Tibial artery (tissue), 4 donors: ENCODE measurements around the gene DLX3.

Source experiments
- DNase-seq, 2 donors: peaks; one replicate each; pipeline ENCODE4 v3.0.0-alpha.2; 2019
- H3K27ac ChIP-seq, 2 donors: fragments of 200-600 bp; sonication (generic) in 1 of 2; 1 replicate in 1 of 2; 2 replicates in 1 of 2; pipeline ENCODE4 v1.5.1; 2018 to 2019; ENCODE audit warnings: mild to moderate bottlenecking in 1 of 2
- H3K27me3 ChIP-seq, 2 donors: fragments of 200-600 bp; sonication (generic) in 1 of 2; one replicate each; pipeline versions ENCODE4 v1.5.1 to v1.6.0; 2016 to 2019
- H3K36me3 ChIP-seq, 3 donors: fragments of 200-600 bp; sonication (generic) in 2 of 3; one replicate each; pipeline ENCODE4 v1.5.1; 2016 to 2019; ENCODE audit warnings: mild to moderate bottlenecking in 2 of 3
- H3K4me1 ChIP-seq, 4 donors: fragments of 200-600 bp; sonication (generic) in 2 of 4; 1 replicate in 3 of 4; 2 replicates in 1 of 4; pipeline ENCODE4 v1.5.1; 2016 to 2019
- H3K4me3 ChIP-seq, 2 donors: fragments of 200-600 bp; sonication (generic) in 1 of 2; 1 replicate in 1 of 2; 2 replicates in 1 of 2; pipeline ENCODE4 v1.5.1; 2018 to 2019; ENCODE audit warnings: mild to moderate bottlenecking in 2 of 2
- H3K9me3 ChIP-seq, 3 donors: fragments of 200-600 bp; sonication (generic) in 1 of 3; one replicate each; pipeline ENCODE4 v1.5.1; 2016 to 2019
- intact Hi-C: fragments of 100-400 bp; cut with DNase I; formaldehyde crosslinking; loops from one replicate; pipeline ENCODE4 v1.15.0; 2023; ENCODE audit warnings: low total_unique reads
- TF ChIP-seq, protein P1 (sequence below), 2 experiments: fragments of 200-600 bp in 1 of 2; fragments of 450-650 bp in 1 of 2; IDR thresholded peaks; one replicate each; pipeline ENCODE4 v1.5.1; 2017 to 2019; ENCODE audit warnings: antibody characterized with exemption in 2 of 2, mild to moderate bottlenecking in 1 of 2, moderate library complexity in 1 of 2

The DLX3 gene

DNA sequence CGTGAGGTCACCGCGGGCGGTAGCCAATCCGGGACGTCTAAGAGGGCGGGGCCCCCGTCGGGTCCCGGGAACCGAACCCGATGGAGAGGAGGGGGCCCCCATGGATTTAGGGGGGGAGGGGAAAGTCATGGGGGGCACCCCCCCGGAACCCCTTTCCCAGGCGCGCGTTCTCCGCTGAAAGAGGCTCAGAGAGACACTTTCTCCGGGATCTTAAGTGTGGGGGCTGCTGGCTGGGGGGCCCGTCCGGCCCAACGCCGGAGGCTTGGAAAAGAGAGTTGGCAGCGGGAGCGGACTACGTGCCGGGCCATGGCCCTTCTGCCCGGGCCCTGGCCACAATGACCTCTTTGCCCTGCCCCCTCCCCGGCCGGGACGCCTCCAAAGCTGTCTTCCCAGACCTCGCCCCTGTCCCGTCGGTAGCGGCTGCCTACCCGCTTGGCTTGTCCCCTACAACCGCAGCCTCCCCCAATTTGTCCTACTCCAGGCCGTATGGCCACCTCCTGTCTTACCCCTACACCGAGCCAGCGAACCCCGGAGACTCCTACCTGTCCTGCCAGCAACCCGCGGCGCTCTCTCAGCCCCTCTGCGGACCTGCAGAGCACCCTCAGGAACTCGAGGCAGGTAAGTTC, 25.8 kb downstream of the DLX3 start, which contains the start of gene DLX4:
Gene DLX4 (plus strand): TSS at position 57 of the 626 bp plus-strand sequence. CDS start 279 bp downstream, at position 336.
- intact Hi-C loops = no loop called here
- Histone ChIP-seq H3K27me3 (peaks cover 18 to 100% of the 10 kb centered on the region in 2 donors), H3K27ac (no peak within 1 kb of the TSS), H3K9me3 (no peaks in the 10 kb centered on the region), H3K4me1 (peaks cover 0 to 58% (median 36%) of the 10 kb centered on the region in 4 donors), H3K4me3 (peak within 1 kb of the TSS; percentile 28 to 50), H3K36me3 (no peaks in the 10 kb centered on the region)
- TF ChIP-seq, protein P1, sequence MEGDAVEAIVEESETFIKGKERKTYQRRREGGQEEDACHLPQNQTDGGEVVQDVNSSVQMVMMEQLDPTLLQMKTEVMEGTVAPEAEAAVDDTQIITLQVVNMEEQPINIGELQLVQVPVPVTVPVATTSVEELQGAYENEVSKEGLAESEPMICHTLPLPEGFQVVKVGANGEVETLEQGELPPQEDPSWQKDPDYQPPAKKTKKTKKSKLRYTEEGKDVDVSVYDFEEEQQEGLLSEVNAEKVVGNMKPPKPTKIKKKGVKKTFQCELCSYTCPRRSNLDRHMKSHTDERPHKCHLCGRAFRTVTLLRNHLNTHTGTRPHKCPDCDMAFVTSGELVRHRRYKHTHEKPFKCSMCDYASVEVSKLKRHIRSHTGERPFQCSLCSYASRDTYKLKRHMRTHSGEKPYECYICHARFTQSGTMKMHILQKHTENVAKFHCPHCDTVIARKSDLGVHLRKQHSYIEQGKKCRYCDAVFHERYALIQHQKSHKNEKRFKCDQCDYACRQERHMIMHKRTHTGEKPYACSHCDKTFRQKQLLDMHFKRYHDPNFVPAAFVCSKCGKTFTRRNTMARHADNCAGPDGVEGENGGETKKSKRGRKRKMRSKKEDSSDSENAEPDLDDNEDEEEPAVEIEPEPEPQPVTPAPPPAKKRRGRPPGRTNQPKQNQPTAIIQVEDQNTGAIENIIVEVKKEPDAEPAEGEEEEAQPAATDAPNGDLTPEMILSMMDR (IDR thresholded peaks at IDR 0.05) = no peak
- no peak for DNase-seq

DNA sequence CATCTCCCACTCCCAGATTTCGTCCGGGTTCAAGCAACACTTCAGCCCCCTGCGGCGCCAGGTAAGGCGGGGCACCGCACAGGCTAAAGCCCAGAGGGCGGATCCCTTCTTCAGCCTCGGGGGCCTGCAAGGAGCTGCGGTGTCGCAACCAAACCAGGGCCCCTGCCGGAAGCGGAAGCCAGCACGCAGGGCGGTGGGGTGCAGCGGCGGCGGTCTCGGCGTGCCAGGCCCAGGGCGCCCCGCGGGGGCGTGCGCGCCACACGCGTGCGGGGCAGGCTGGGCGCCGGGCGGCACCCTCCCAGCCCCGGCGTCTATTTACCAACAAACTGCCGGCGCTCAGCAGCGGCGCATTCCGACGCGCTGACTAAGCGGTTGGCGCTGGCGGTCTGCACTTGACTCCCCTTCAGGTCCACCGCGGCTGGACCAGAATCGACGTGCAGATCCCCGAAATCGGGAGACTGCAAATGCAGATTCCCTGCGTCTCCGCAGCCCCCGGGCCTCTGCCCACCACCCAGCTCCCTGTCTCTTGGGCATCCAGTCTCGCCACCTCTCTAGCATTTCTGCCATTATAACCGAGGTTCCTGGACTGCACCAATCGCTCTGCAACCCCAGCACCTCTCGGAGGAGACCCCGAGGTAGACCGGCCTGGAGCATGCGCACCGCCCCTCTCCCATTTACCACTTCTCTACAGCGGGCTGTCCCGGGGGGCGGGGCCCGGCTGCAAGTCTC, 26.5 kb downstream of the DLX3 start:
- Histone ChIP-seq H3K27ac (no peak overlapping the region), H3K27me3 (peaks cover 21 to 100% of the 10 kb centered on the region in 2 donors)
- TF ChIP-seq, protein P1 (IDR thresholded peaks at IDR 0.05) = no peak

DNA sequence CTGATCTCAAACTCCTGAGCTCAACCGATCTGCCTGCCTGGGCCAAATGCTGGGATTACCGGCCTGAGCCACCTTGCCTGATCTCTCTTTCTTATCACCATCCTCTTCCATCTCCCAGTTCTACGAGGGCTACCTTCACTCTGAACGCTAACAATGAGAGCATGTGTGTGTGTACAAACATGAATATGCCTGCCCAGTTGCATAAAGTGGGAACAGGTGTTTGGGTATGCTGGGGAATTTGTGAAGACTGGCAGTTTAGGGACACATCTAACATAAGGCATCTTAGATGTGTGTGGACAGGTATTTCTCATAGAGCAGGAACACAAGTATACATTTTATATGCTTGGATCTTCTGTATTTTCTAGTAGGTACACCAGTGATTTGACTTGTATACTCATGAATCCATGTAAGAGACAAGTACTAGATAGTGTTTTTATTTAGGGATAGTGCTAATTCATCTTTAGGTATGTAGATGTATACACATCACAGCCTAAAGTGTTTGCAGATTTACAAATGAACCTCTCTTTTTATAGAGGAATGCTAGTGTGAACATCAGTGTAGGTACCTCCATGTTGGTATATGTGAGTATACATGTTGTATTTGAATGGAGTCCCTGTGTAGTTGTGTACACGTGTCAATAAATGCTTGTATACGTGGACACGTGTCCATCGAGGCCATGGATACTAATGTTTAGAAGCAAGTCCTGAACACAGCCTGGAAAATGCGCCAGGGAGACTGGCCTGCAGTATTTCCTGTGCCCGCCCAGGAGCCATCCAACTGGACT, 27.2 kb downstream of the DLX3 start:
- Histone ChIP-seq H3K36me3 (no peaks in the 10 kb centered on the region), H3K27ac (no peak overlapping the region), H3K9me3 (no peaks in the 10 kb centered on the region), H3K4me3 (peak overlapping the region; percentile 28 to 50), H3K27me3 (peaks cover 21 to 100% of the 10 kb centered on the region in 2 donors), H3K4me1 (peaks cover 0 to 59% (median 41%) of the 10 kb centered on the region in 4 donors)
- DNase-seq = no peak
- intact Hi-C loops = no loop called here
- TF ChIP-seq, protein P1 (IDR thresholded peaks at IDR 0.05) = no peak

More for the DNA sequence above, 26.5 kb downstream of the DLX3 start:
- DNase-seq = peak in 1 of 2 donors; percentile 30
- no peaks in the 10 kb centered on the region for H3K36me3 ChIP-seq
- no peaks in the 10 kb centered on the region for H3K9me3 ChIP-seq
- H3K4me1 ChIP-seq = peaks cover 0 to 64% (median 42%) of the 10 kb centered on the region in 4 donors
- intact Hi-C loops = no loop called here
- peak overlapping the region; percentile 28 to 50 for H3K4me3 ChIP-seq

DNA sequence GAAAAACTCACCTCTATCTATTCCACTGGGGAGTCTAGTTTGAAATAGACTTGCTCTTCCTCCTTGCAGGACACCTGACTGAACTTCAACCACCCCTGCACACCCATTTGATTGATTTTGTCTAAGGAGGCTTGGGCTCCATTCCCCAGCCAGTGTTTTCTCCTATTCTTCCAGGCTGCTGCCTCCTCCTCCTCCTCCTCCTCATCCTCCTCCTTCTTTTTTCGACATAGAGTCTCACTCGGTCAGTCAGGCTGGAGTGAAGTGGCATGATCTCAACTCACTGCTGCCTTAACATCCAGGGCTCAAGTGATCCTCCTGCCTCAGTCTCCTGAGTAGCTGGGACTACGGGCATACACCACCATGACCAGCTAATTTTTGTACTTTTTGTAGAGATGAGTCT, 27.8 kb downstream of the DLX3 start:
- Histone ChIP-seq H3K27ac (no peak overlapping the region), H3K27me3 (peaks cover 15 to 100% of the 10 kb centered on the region in 2 donors), H3K9me3 (no peaks in the 10 kb centered on the region), H3K4me3 (no peak overlapping the region), H3K36me3 (no peaks in the 10 kb centered on the region), H3K4me1 (peaks cover 0 to 53% (median 35%) of the 10 kb centered on the region in 4 donors)
- DNase-seq = no peak
- intact Hi-C loops = no loop called here
- TF ChIP-seq, protein P1 (IDR thresholded peaks at IDR 0.05) = no peak

DNA sequence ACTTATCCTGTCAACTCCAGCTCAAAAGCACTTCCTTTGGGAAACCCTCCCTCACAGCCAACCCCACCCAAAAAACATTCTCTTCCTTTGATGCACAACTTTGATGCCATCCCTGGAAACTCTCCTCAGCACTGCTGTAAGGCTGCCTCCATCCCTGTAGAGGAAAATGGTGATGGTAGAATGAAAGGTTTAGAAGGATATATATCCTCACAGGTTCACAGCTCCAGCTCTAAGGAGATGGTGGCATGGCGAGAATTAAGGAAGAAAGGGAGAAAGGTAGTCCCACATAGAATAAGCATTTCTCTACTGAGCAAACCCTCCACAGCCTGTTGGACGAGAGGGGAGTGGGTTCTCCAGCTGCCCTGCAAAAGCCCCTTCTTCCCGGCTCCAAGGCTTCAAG, 28.3 kb downstream of the DLX3 start:
- Histone ChIP-seq H3K9me3 (no peaks in the 10 kb centered on the region), H3K27ac (no peak overlapping the region), H3K4me3 (no peak overlapping the region), H3K36me3 (no peaks in the 10 kb centered on the region), H3K27me3 (peaks cover 14 to 100% of the 10 kb centered on the region in 2 donors), H3K4me1 (peaks cover 0 to 49% (median 31%) of the 10 kb centered on the region in 4 donors)
- intact Hi-C loops = no loop called here
- TF ChIP-seq, protein P1 (IDR thresholded peaks at IDR 0.05) = no peak
- DNase-seq = no peak
